Activated gamma-delta T cell (primary cell): ENCODE data around the gene DERL2.

ENCODE experiments used
- DNase-seq: peaks from one replicate; lab custom pipeline; 2025; lab: John Stamatoyannopoulos, UW
- total RNA-seq, 2 donors: gene quantifications; one replicate each; lab custom pipeline; 2026; lab: John Stamatoyannopoulos, UW

DERL2 gene
- total RNA-seq: 70.7 to 79.3 reads per million in 2 donors

- DNase-seq: no peak
Measured at GRCh38 chr17:5485270-5486205, at the start of gene DERL2. TSS of gene DERL2 (minus strand) at chr17:5486178. CDS start at chr17:5486161, 17 bp downstream.

- no peak for DNase-seq
Measured at GRCh38 chr17:5535436-5535835, 49.5 kb upstream of the DERL2 start.

- no peak for DNase-seq
Measured at GRCh38 chr17:5533486-5534315, 47.7 kb upstream of the DERL2 start.

- DNase-seq: no peak
Measured at GRCh38 chr17:5532581-5532980, 46.6 kb upstream of the DERL2 start.

GRCh38 chr17:5531085-5531418 is 45.1 kb upstream of the DERL2 start:
- no peak for DNase-seq

- no peak for DNase-seq
Measured at GRCh38 chr17:5530265-5531084, 44.5 kb upstream of the DERL2 start.

GRCh38 chr17:5527601-5528250 is 41.7 kb upstream of the DERL2 start:
- DNase-seq: no peak

- DNase-seq: no peak
Measured at GRCh38 chr17:5526821-5527598, 41.0 kb upstream of the DERL2 start.

- DNase-seq: no peak
Measured at GRCh38 chr17:5523249-5523648, 37.3 kb upstream of the DERL2 start.

- DNase-seq: no peak
Measured at GRCh38 chr17:5522476-5522875, 36.5 kb upstream of the DERL2 start.

- no peak for DNase-seq
Measured at GRCh38 chr17:5516060-5516792, 30.2 kb upstream of the DERL2 start.

GRCh38 chr17:5514976-5515375 is 29.0 kb upstream of the DERL2 start:
- no peak for DNase-seq

- DNase-seq: no peak
Measured at GRCh38 chr17:5513628-5514027, 27.6 kb upstream of the DERL2 start.

- DNase-seq: no peak
Measured at GRCh38 chr17:5511401-5512225, 25.6 kb upstream of the DERL2 start.

GRCh38 chr17:5510771-5511170 is 24.8 kb upstream of the DERL2 start:
- DNase-seq: no peak

GRCh38 chr17:5509482-5509881 is 23.5 kb upstream of the DERL2 start:
- DNase-seq: no peak

GRCh38 chr17:5508810-5509209 is 22.8 kb upstream of the DERL2 start:
- DNase-seq: no peak

- no peak for DNase-seq
Measured at GRCh38 chr17:5506307-5506706, 20.3 kb upstream of the DERL2 start.

- DNase-seq: no peak
Measured at GRCh38 chr17:5502552-5502951, 16.6 kb upstream of the DERL2 start.
